GM12874 (cell line): ENCODE measurements around the gene DCLK1.

Experiments
- CTCF ChIP-seq: IDR thresholded peaks from 2 replicates; pipeline ENCODE4 v1.5.1; 2011; ENCODE audit warnings: low read depth, mild to moderate bottlenecking, control low read depth, low read length, moderate library complexity; ENCODE audit not compliant: insufficient read depth

DCLK1 gene

GRCh38 chr13:36038785-36039555 lies 92.2 kb downstream of the DCLK1 start:
- no peak for TF ChIP-seq CTCF

GRCh38 chr13:36033035-36033434 lies 98.1 kb downstream of the DCLK1 start:
- no peak for TF ChIP-seq CTCF

DNA sequence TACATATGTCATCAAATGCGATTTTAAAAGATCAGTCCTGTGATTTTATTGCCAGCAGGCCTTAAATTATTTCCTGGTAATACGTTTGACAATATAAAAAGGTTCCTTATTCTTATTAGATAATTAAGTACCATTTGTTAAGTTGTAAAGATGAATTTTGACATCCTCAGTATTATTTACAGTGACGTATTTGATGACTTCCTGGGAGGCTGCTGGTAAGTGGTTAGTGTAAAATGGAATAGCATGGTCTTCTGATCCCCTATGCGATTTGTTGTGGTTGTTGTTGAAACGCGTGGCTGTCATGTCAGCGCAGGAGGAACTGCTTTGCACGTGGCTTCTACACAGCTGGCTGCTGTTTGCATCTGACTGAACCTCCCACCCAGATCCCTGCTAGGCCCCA lies 99.7 kb downstream of the DCLK1 start:
- TF ChIP-seq CTCF = no peak

DNA sequence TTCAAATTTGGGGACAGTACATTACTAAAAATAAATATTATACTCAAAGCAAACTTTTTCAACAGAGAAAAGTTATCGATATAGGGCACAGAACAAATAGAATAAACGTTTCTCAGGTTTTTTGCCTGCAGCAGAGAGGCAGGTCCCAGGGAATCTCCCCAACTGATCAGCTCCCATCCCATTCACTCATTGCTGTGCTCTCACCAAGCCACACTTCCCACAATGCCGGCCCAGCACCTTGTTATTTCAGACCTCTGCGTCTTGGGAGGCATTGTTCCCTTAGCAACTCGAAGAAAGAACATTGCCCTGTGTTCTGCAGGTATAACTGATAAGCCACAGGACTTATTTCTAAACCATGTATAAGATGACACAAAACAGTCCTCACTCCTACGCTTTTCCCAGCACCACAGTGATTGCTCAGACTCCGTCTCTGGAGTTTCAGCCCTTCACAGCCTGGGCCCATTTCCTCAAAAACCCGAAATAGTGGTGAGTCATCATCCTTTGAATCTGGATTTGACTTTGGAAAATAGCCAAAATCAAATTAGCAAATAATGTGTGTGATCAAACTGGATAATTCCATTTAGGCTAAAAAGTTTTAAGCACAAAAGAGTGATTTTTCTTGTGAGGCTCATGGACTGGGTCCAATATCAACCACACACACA lies 100.4 kb downstream of the DCLK1 start:
- TF ChIP-seq CTCF = no peak

DNA sequence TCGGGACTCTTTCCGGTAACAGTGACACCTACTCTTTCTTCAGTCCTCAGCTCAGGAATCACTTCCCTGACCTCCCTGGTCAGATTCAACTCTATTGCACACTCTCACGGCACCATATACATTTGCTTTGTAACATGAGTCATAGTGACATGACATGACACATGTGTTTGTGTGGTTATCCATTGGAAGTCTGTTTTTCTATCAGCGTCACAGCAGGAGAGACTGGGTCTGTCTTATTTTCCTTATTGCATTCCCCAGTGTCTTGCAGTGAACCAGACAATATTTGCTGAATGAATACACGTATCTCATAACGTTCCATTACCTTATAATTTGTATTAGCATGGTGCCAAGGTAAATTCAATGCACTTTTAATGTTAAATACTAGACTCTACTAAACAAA lies 102.0 kb downstream of the DCLK1 start:
- no peak for TF ChIP-seq CTCF

GRCh38 chr13:36028359-36029025 lies 102.7 kb downstream of the DCLK1 start:
- no peak for TF ChIP-seq CTCF

- no peak for TF ChIP-seq CTCF
These were observed 104.7 kb downstream of the DCLK1 start for GRCh38 chr13:36026531-36026930.
